Spleen (tissue), 11 donors: ENCODE results near the gene UBE2N. TPM values are rescaled to one million over a fixed set of nuclear protein-coding genes. Genes with fewer than 3 reads are reported as not detected.
"Not testable (repeated sequence)": the region's sequence is repeated elsewhere in the genome, so short reads cannot be mapped to it uniquely, and the experiment has no call there.

ENCODE experiments used
- DNase-seq: peaks from one replicate; pipeline ENCODE4 v3.0.0-alpha.2; 2020
- H3K27ac ChIP-seq, 8 donors: fragments of 200-600 bp; sonication (generic) in 7 of 8; 1 replicate in 4 of 8; 2 replicates in 4 of 8; pipeline versions ENCODE4 v1.5.0 to v1.8.0; 2016 to 2021; ENCODE audit warnings: inconsistent platforms in 4 of 8, mild to moderate bottlenecking in 4 of 8, moderate library complexity in 1 of 8
- H3K27me3 ChIP-seq, 7 donors: fragments of 200-600 bp; sonication (generic) in 6 of 7; replicated peaks in 1 of 7; 1 replicate in 4 of 7; 2 replicates in 3 of 7; pipeline versions ENCODE4 v1.5.0 to v1.8.0; 2016 to 2021; ENCODE audit warnings: inconsistent platforms in 3 of 7, mild to moderate bottlenecking in 1 of 7
- H3K36me3 ChIP-seq, 6 donors: fragments of 200-600 bp; sonication (generic) in 5 of 6; 1 replicate in 4 of 6; 2 replicates in 2 of 6; pipeline versions ENCODE4 v1.5.0 to v1.8.0; 2016 to 2021; ENCODE audit warnings: inconsistent platforms in 2 of 6
- H3K4me1 ChIP-seq, 6 donors: fragments of 200-600 bp; sonication (generic) in 5 of 6; 1 replicate in 3 of 6; 2 replicates in 3 of 6; pipeline versions ENCODE4 v1.5.0 to v1.8.0; 2016 to 2021; ENCODE audit warnings: inconsistent platforms in 3 of 6
- H3K4me3 ChIP-seq, 8 donors: fragments of 200-600 bp; sonication (generic) in 7 of 8; 1 replicate in 4 of 8; 2 replicates in 4 of 8; pipeline versions ENCODE4 v1.5.0 to v1.8.0; 2016 to 2021; ENCODE audit warnings: inconsistent platforms in 4 of 8, mild to moderate bottlenecking in 4 of 8, moderate library complexity in 2 of 8
- H3K9me3 ChIP-seq, 8 donors: fragments of 200-600 bp; sonication (generic) in 7 of 8; 1 replicate in 4 of 8; 2 replicates in 4 of 8; pipeline versions ENCODE4 v1.5.0 to v1.8.0; 2016 to 2021; ENCODE audit warnings: inconsistent platforms in 4 of 8
- CTCF ChIP-seq, 11 experiments: fragments of 200-600 bp in 7 of 11; fragments of 450-650 bp in 4 of 11; sonication (generic) in 4 of 11; IDR thresholded peaks in 8 of 11; conservative IDR thresholded peaks in 3 of 11; 1 replicate in 7 of 11; 2 replicates in 4 of 11; pipeline versions ENCODE4 v1.4.0 to v1.8.0; 2016 to 2021; ENCODE audit warnings: antibody characterized with exemption in 11 of 11, inconsistent platforms in 4 of 11, mild to moderate bottlenecking in 1 of 11
- POLR2A ChIP-seq, 3 donors: fragments of 450-650 bp; IDR thresholded peaks; one replicate each; pipeline ENCODE4 v1.5.1; 2017; ENCODE audit warnings: antibody characterized with exemption in 3 of 3, mild to moderate bottlenecking in 1 of 3
- POLR2AphosphoS5 ChIP-seq, 3 donors: sonication (generic); formaldehyde crosslinking; IDR thresholded peaks; one replicate each; pipeline ENCODE4 v1.5.1; 2017; ENCODE audit warnings: antibody characterized with exemption in 3 of 3
- WGBS, 5 donors: extraction: QIAGEN DNeasy Blood & Tissue Kit in 3 of 5; methylation state at CpG; one replicate each; pipeline versions ENCODE4 v1.1.5 to v1.1.7; 2013 to 2018; 5-methylcytosine and 5-hydroxymethylcytosine counted together
- intact Hi-C: fragments of 100-400 bp; cut with DNase I; formaldehyde crosslinking; loops from one replicate; pipeline ENCODE4 v1.15.0; 2023; ENCODE audit warnings: low total_unique reads
- polyA plus RNA-seq, 3 donors: library from polyadenylated mRNA; stranded (reverse); fragments of 200-250 nt; gene quantifications; one replicate each; pipeline ENCODE4 v1.2.1, GENCODE V29; 2013
- total RNA-seq, 7 donors: library from RNA; depleted of rRNA in 3 of 7; stranded (reverse); fragments of >200 nt in 3 of 7; fragmentation: NEBNext Ultra II Directional in 4 of 7; extraction: Animal tissue kit (Norgen Biotek cat#: 25700) in 4 of 7; gene quantifications; one replicate each; pipeline versions ENCODE4 v1.1.0 to v1.2.1, GENCODE V29; 2016 to 2021
- donor health status: healthy with polysubstance abuse.
- donor health status: DM: no; HTN: no; CAD: no; lungs with moderate emphysema.
- donor health status: DM: no; HTN: no; CAD: no.
- donor health status: Bipolar disorder and iron deficiency.
- donor health status: healthy.
- donor health status: DM: no; HTN: no; CAD: no.
- donor health status: DM: yes; HTN: yes; CAD: no.

Gene UBE2N
- total and polyA plus RNA-seq, 10 donors: 33.5 to 84.4 (median 63.0) TPM

GRCh38 chr12:93434256-93434865, 7.4 kb downstream of the UBE2N start:
- TF ChIP-seq POLR2A (IDR thresholded peaks at IDR 0.05) (no peak), POLR2AphosphoS5 (IDR thresholded peaks at IDR 0.05) (no peak), CTCF (IDR thresholded peaks at IDR 0.05 in 8 of 11, conservative IDR thresholded peaks at IDR 0.05 in 3 of 11) (no peak)
- 32 to 57% (median 48%) methylated on average over 5 of the region's 5 CpGs for WGBS, 5 donors
- intact Hi-C loops: no loop called here
- DNase-seq: no peak
- H3K27me3 ChIP-seq: no peaks in the 10 kb centered on the region
- H3K36me3 ChIP-seq: no peaks in the 10 kb centered on the region
- H3K4me3 ChIP-seq: peak overlapping the region in 2 of 8 donors; percentile 4 to 36
- H3K4me1 ChIP-seq: peaks cover 50 to 100% (median 85%) of the 10 kb centered on the region in 6 donors
- peak overlapping the region in 6 of 8 donors; percentile 0 to 64 (median 53) for H3K27ac ChIP-seq
- no peaks in the 10 kb centered on the region for H3K9me3 ChIP-seq

- H3K36me3 ChIP-seq, H3K9me3 ChIP-seq, H3K4me3 ChIP-seq, DNase-seq, H3K27me3 ChIP-seq, intact Hi-C loops, H3K27ac ChIP-seq: not testable (repeated sequence)
- WGBS, 5 donors: 85 to 92% (median 90%) methylated on average over 6 of the region's 6 CpGs
- peaks cover 39 to 100% (median 85%) of the 10 kb centered on the region in 6 donors for H3K4me1 ChIP-seq
Observed at GRCh38 chr12:93432031-93432430, 9.7 kb downstream of the UBE2N start.

- no peak overlapping the region for H3K4me3 ChIP-seq
- H3K4me1 ChIP-seq: peaks cover 42 to 100% (median 85%) of the 10 kb centered on the region in 6 donors
- intact Hi-C loops: no loop called here
- no peak overlapping the region for H3K27ac ChIP-seq
- H3K27me3 ChIP-seq: no peaks in the 10 kb centered on the region
- WGBS, 5 donors: 86 to 95% (median 89%) methylated on average over 4 of the region's 4 CpGs
- DNase-seq: no peak
- TF ChIP-seq CTCF (IDR thresholded peaks at IDR 0.05 in 8 of 11, conservative IDR thresholded peaks at IDR 0.05 in 3 of 11) (no peak), POLR2AphosphoS5 (IDR thresholded peaks at IDR 0.05) (no peak), POLR2A (IDR thresholded peaks at IDR 0.05) (no peak)
- H3K9me3 ChIP-seq: no peaks in the 10 kb centered on the region
- H3K36me3 ChIP-seq: no peaks in the 10 kb centered on the region
Observed at GRCh38 chr12:93430280-93430679, 11.5 kb downstream of the UBE2N start.

GRCh38 chr12:93429852-93430251, 11.9 kb downstream of the UBE2N start:
- DNase-seq: no peak
- Histone ChIP-seq H3K9me3 (no peaks in the 10 kb centered on the region), H3K27me3 (no peaks in the 10 kb centered on the region), H3K4me3 (no peak overlapping the region), H3K4me1 (peaks cover 44 to 100% (median 85%) of the 10 kb centered on the region in 6 donors), H3K27ac (no peak overlapping the region), H3K36me3 (no peaks in the 10 kb centered on the region)
- TF ChIP-seq CTCF (IDR thresholded peaks at IDR 0.05 in 8 of 11, conservative IDR thresholded peaks at IDR 0.05 in 3 of 11) (no peak), POLR2A (IDR thresholded peaks at IDR 0.05) (no peak), POLR2AphosphoS5 (IDR thresholded peaks at IDR 0.05) (no peak)
- 79 to 98% (median 91%) methylated on average over 1 of the region's 1 CpG for WGBS, 5 donors
- intact Hi-C loops: loop anchor here (10.0 kb wide), 1 partner anchor 435 kb away; no protein-coding TSS in a partner anchor
